ENCODE data around the gene ITPR3. TPM values are rescaled to one million over a fixed set of nuclear protein-coding genes. Genes with fewer than 3 reads are reported as not detected.

ITPR3 gene
- polyA plus RNA-seq: 10 to 100 TPM in 2 of 3 donors, 1 to 10 TPM in 1; 9.3 to 13.8 (median 13.5) TPM

- peak within 1 kb of the TSS; percentile 68 for H3K27ac ChIP-seq (ENCODE audit: low read depth, low read length)
- WGBS, 3 donors: 0 to 1% (median 1%) methylated on average over 82 to 98 of the region's 99 CpGs
Measured at GRCh38 chr6:33620856-33621710, at the start of gene ITPR3. Gene ITPR3 (plus strand): TSS chr6:33621322. CDS start chr6:33621603, 281 bp downstream.

- no peak overlapping the region for H3K27ac ChIP-seq (ENCODE audit: low read depth, low read length)
- WGBS, 3 donors: 53 to 56% (median 56%) methylated on average over 11 of the region's 11 CpGs
Measured at GRCh38 chr6:33571637-33572316, 49.3 kb upstream of the ITPR3 start.

GRCh38 chr6:33575211-33575610, 45.9 kb upstream of the ITPR3 start:
- 92 to 96% (median 93%) methylated on average over 8 of the region's 8 CpGs for WGBS, 3 donors
- no peak overlapping the region for H3K27ac ChIP-seq (ENCODE audit: low read depth, low read length)

DNA sequence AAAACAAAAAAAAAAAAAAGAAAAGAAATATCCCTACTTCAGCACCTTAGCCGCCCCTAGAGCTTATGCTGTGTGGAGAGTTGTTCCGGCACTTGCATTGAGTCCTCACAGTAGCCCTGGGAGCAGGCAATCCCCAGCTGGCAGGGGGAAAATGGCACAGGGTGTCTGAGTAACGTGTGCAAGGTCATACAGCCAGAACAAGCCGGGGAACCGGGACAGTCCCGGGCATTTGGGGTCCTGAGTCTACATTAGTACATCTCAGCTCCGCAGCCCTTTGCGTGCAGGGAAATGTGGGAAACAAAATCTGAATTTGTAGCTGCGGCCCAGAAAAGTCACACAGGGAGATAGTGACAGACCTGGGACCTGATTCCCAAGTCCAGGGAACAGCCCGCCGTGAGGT, 44.5 kb upstream of the ITPR3 start:
- 72 to 86% (median 75%) methylated on average over 11 of the region's 11 CpGs for WGBS, 3 donors
- H3K27ac ChIP-seq (ENCODE audit: low read depth, low read length): no peak overlapping the region

GRCh38 chr6:33577106-33577535, 44.0 kb upstream of the ITPR3 start:
- H3K27ac ChIP-seq (ENCODE audit: low read depth, low read length): no peak overlapping the region
- WGBS, 3 donors: 30 to 39% (median 39%) methylated on average over 9 of the region's 9 CpGs

DNA sequence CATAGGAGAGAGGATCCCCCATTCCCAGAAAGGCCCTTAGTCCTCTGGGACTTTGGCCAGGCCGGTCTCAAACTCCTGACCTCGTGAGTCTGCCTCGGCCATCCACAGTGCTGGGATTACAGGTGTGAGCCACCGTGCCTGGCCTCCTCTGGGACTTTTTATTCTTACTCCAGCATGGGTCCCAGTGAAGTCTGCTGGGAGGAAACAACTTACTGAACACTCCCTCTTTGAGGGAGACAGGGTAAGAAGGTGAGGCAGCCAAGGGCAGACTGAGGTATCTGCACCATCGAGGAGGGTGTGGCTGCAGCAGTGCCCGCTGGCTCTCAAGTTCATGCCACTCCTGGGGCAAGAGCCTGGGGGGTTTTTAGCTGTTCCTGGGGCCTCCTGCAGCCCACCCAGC, 43.4 kb upstream of the ITPR3 start:
- H3K27ac ChIP-seq (ENCODE audit: low read depth, low read length): no peak overlapping the region
- 80 to 91% (median 84%) methylated on average over 6 of the region's 6 CpGs for WGBS, 3 donors

GRCh38 chr6:33578164-33578563, 43.0 kb upstream of the ITPR3 start:
- no peak overlapping the region for H3K27ac ChIP-seq (ENCODE audit: low read depth, low read length)
- WGBS, 3 donors: 85 to 96% (median 89%) methylated on average over 7 of the region's 7 CpGs

- 39 to 71% (median 54%) methylated on average over 9 of the region's 9 CpGs for WGBS, 3 donors
- no peak overlapping the region for H3K27ac ChIP-seq (ENCODE audit: low read depth, low read length)
Measured at GRCh38 chr6:33578588-33579011, 42.5 kb upstream of the ITPR3 start.

GRCh38 chr6:33579828-33580714, 41.1 kb upstream of the ITPR3 start, which contains the start of gene BAK1:
Gene BAK1 (minus strand): TSS chr6:33580276. CDS start chr6:33577604, 2,672 bp downstream.
- H3K27ac ChIP-seq (ENCODE audit: low read depth, low read length): peak within 1 kb of the TSS; percentile 71
- WGBS, 3 donors: 5 to 7% (median 6%) methylated on average over 22 to 24 of the region's 24 CpGs

- WGBS, 3 donors: 89 to 97% (median 96%) methylated on average over 5 of the region's 5 CpGs
- H3K27ac ChIP-seq (ENCODE audit: low read depth, low read length): no peak overlapping the region
Measured at GRCh38 chr6:33581186-33581585, 39.9 kb upstream of the ITPR3 start.

DNA sequence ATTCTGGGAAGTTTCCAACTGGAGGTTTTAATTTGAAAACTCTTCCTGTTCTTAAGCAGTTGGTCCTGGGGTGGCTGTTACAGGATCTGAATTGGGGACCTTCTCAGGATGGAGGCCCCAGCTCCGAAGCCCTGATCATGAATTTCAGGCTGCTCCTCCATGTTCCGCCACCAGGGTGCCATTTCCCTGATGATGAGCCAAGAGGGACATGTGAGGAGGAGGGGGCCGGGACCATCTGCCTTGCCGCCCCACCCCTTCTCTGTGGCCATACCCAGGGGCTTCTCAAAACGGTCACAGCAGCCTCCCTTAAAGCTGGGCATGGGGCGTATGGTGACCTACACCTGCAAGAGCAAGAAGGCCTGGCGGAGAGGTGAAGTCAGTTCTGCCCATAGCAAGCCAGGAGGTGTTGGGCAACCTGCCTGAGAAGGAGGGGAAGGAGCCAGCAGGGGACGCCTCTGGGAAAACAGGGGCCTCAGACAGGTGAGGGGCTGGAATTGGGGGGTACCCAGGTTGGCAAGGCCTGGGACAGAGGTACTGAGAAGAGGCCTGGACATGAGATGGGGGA, 37.4 kb upstream of the ITPR3 start:
- no peak overlapping the region for H3K27ac ChIP-seq (ENCODE audit: low read depth, low read length)
- 68 to 77% (median 77%) methylated on average over 8 of the region's 8 CpGs for WGBS, 3 donors

DNA sequence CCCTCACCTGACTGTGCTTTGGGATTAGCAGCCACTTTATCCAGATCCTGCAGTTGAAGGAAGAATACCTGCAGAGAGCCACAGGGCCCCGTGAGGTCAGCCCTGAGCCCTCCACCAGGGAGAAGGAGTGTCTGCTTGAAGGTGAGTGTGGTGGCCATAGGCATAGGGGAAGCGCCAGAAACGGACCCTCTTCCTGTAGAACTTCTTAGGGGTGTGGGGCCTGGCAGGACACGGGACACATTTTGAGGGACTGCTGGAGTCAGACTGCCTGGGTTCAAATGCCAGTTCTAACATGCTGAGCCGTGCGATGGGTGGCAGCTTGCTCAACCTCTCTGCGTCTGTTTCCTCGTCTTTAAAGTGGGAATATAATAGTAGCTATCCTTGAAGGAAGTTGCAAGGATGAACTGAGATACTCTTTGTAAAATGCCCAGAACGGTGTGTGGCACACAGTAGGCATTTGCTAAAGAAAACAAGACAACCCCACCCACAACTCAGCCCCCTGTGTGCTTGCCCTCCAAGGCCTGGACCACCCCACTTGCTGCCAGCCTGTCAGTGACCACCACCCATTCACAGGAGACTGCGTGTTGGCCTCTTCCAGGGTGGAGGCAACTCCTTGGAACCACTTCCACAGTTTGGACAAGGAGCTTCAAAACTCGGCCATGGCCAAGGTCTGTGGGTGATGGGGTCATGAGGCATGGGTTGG, 36.3 kb upstream of the ITPR3 start:
- WGBS, 3 donors: 69 to 78% (median 78%) methylated on average over 11 of the region's 11 CpGs
- no peak overlapping the region for H3K27ac ChIP-seq (ENCODE audit: low read depth, low read length)

DNA sequence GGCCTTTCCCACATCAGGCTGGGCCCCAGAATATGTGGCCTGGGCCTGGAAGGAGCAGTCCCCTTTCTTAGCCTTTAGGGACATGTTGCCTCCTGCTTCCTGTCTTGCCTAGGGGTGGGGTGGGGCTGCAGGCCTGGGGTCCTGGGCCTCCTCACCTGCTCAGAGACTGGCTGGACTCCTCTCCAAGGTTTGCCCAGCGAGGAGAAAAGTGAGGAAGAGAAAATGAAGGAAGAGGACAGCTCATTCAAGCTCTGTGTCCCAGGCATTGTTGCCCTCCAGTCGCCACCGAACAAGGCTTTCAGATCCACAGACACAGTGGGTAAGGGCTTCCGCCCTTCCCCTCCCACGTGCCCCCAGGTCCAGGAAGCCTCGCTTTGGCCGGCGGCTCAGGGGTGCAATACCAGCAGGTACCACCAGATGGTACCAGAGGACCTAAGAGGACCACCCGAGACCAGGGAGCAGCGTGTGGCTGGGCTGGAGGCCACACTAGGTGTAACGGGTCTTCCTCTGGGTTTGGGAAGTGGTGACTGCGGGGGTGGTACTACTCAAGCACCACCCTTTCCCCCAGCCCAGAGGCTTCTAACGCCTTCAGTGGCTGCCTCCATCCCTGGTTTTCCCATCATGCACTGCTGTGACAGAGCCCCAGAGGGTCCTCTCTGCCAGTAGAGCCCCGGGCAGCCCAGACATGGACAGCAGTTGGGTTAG, 35.6 kb upstream of the ITPR3 start:
- H3K27ac ChIP-seq (ENCODE audit: low read depth, low read length): no peak overlapping the region
- WGBS, 3 donors: 9 to 10% (median 10%) methylated on average over 14 of the region's 14 CpGs

- no peak overlapping the region for H3K27ac ChIP-seq (ENCODE audit: low read depth, low read length)
- WGBS, 3 donors: 66 to 77% (median 73%) methylated on average over 8 to 9 of the region's 9 CpGs
Measured at GRCh38 chr6:33586108-33586640, 34.9 kb upstream of the ITPR3 start.

- WGBS, 3 donors: 77 to 89% (median 86%) methylated on average over 8 of the region's 8 CpGs
- no peak overlapping the region for H3K27ac ChIP-seq (ENCODE audit: low read depth, low read length)
Measured at GRCh38 chr6:33587529-33587928, 33.6 kb upstream of the ITPR3 start.

DNA sequence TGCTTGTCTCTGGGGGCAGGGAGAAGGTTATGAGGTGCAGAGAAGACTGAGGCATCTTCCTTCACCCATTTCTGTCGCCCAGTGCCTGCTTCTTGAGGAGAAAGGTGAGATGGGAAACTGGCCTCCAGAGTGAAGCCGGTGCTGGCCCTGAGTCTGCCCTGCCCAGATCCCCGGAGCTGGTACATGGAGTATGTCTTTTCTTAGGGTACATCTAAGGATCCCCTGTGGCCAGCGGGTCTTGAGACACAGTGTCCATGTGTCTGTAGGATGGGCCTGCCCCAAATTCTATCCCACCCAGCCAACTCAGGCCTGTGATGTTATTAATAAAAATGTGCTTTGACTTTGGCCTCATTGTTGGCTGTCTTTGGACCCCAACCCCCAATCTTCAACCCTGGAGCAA, 32.2 kb upstream of the ITPR3 start:
- H3K27ac ChIP-seq (ENCODE audit: low read depth, low read length): no peak overlapping the region

DNA sequence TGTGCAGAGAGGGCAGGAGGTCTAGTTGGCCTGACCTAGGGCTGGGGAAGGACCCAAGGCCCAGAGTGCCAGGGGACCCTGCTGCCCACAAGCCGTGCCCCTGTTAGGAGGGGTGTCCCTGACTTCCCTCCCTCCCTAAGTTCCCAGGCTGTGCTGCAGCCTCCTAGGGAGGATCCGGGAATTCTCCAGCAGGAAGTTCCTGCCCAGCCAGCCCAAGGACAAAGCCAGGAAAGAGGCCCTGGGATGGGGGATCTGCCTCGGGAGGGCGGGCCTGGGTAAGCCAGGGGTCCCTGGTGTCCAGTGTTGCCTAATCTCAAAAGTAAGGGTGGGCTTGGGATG, 31.8 kb upstream of the ITPR3 start:
- 32 to 59% (median 42%) methylated on average over 4 of the region's 4 CpGs for WGBS, 3 donors
- no peak overlapping the region for H3K27ac ChIP-seq (ENCODE audit: low read depth, low read length)

More for the DNA sequence above, 32.2 kb upstream of the ITPR3 start:
- WGBS, 3 donors: 89 to 96% (median 94%) methylated on average over 4 of the region's 4 CpGs
